Right cardiac atrium (tissue), 5 donors: ENCODE measurements around the gene HELZ2. TPM values are rescaled to one million over a fixed set of nuclear protein-coding genes. Genes with fewer than 3 reads are reported as not detected.

Source experiments
- ATAC-seq, 2 donors: fragments of 200-7000 bp; cut with Tn5 transposase; one replicate each; pipeline versions ENCODE4 v1.8.0 to v1.9.1; 2020; ENCODE audit warnings: moderate library complexity in 2 of 2, mild to moderate bottlenecking in 1 of 2
- DNase-seq, 3 donors: peaks; one replicate each; pipeline ENCODE4 v3.0.0-alpha.2; 2020
- H3K27ac ChIP-seq: one replicate; pipeline ENCODE4 v1.5.1; 2013; ENCODE audit warnings: mild to moderate bottlenecking, low read length, control low read depth, moderate library complexity
- H3K27me3 ChIP-seq: one replicate; pipeline ENCODE4 v1.6.1; 2013; ENCODE audit not compliant: control insufficient read depth, insufficient read depth
- H3K4me1 ChIP-seq: one replicate; pipeline ENCODE4 v1.6.1; 2013; ENCODE audit warnings: low read length; ENCODE audit not compliant: control insufficient read depth, insufficient read depth
- H3K4me3 ChIP-seq: one replicate; pipeline ENCODE4 v1.5.1; 2013; ENCODE audit warnings: low read length, control low read depth
- H3K9me3 ChIP-seq: one replicate; pipeline ENCODE4 v1.6.1; 2013; ENCODE audit warnings: low read length; ENCODE audit not compliant: control insufficient read depth
- WGBS: extraction: QIAGEN DNeasy Blood & Tissue Kit; methylation state at CpG from one replicate; pipeline ENCODE4 v1.1.7; 2013; 5-methylcytosine and 5-hydroxymethylcytosine counted together
- intact Hi-C, 4 donors: fragments of 100-400 bp; cut with DNase I; formaldehyde crosslinking; loops; one replicate each; pipeline versions ENCODE4 v1.11.0 to v1.14.0; 2022 to 2023
- polyA plus RNA-seq: library from polyadenylated mRNA; stranded (reverse); fragments of 200-250 nt; gene quantifications from one replicate; pipeline ENCODE4 v1.2.3, GENCODE V29; 2013
- total RNA-seq, 4 donors: library from RNA; stranded (reverse); fragmentation: NEBNext Ultra II Directional; extraction: Animal tissue kit (Norgen Biotek cat#: 25700); gene quantifications; one replicate each; pipeline ENCODE4 v1.2.1, GENCODE V29; 2021
- donor health status: healthy with polysubstance abuse.
- donor health status: DM: no; HTN: yes; CAD: no.
- donor health status: DM: no; HTN: no; CAD: no.
- donor health status: DM: no; HTN: yes; CAD: no; lungs with severe emphysema.
- donor health status: DM: yes; HTN: yes; CAD: no.

Gene HELZ2
- total and polyA plus RNA-seq, 5 donors: 8.7 to 29.5 (median 15.7) TPM

GRCh38 chr20:63532449-63532971, 41.5 kb downstream of the HELZ2 start:
- Histone ChIP-seq H3K4me1 (no peaks in the 10 kb centered on the region), H3K9me3 (no peaks in the 10 kb centered on the region), H3K27ac (no peak overlapping the region), H3K4me3 (no peak overlapping the region), H3K27me3 (no peaks in the 10 kb centered on the region)
- no peak for ATAC-seq
- intact Hi-C loops: loop anchor here in 2 of 4 donors (10.0 kb wide), 2 partner anchors 252 to 442 kb away; partner anchors contain the start of gene SAMD10 (in 1 of the 2)
- WGBS: 73% methylated on average over 24 of the region's 24 CpGs
- DNase-seq: peak in 2 of 3 donors; percentile 31 to 47

GRCh38 chr20:63531686-63532448, 42.2 kb downstream of the HELZ2 start:
- H3K9me3 ChIP-seq: no peaks in the 10 kb centered on the region
- DNase-seq (peak in 1 of 3 donors; percentile 33), ATAC-seq (no peak)
- 77% methylated on average over 27 of the region's 27 CpGs for WGBS
- H3K4me3 ChIP-seq: no peak overlapping the region
- H3K4me1 ChIP-seq: no peaks in the 10 kb centered on the region
- no peaks in the 10 kb centered on the region for H3K27me3 ChIP-seq
- intact Hi-C loops: loop anchor here in 2 of 4 donors (10.0 kb wide), 2 partner anchors 253 to 443 kb away; partner anchors contain the start of gene SAMD10 (in 1 of the 2)
- no peak overlapping the region for H3K27ac ChIP-seq

- no peak overlapping the region for H3K27ac ChIP-seq
- 67% methylated on average over 14 of the region's 14 CpGs for WGBS
- H3K9me3 ChIP-seq: no peaks in the 10 kb centered on the region
- H3K4me1 ChIP-seq: no peaks in the 10 kb centered on the region
- no peak overlapping the region for H3K4me3 ChIP-seq
- H3K27me3 ChIP-seq: no peaks in the 10 kb centered on the region
- DNase-seq: peak in 1 of 3 donors; percentile 34
- ATAC-seq: no peak
- intact Hi-C loops: loop anchor here in 2 of 4 donors (10.0 kb wide), 2 partner anchors 254 to 444 kb away; partner anchors contain the start of gene SAMD10 (in 1 of the 2)
These were observed 43.3 kb downstream of the HELZ2 start for GRCh38 chr20:63530788-63531160.

- Histone ChIP-seq H3K4me1 (no peaks in the 10 kb centered on the region), H3K4me3 (no peak overlapping the region), H3K27ac (no peak overlapping the region), H3K9me3 (no peaks in the 10 kb centered on the region), H3K27me3 (no peaks in the 10 kb centered on the region)
- ATAC-seq (peak in 1 of 2 donors; percentile 10), DNase-seq (peak; percentile 14 to 61 (median 51))
- intact Hi-C loops: loop anchor here in 2 of 4 donors (10.0 kb wide), 2 partner anchors 255 to 445 kb away; partner anchors contain the start of gene SAMD10 (in 1 of the 2)
- 73% methylated on average over 39 of the region's 39 CpGs for WGBS
These were observed 43.9 kb downstream of the HELZ2 start for GRCh38 chr20:63529861-63530787.

GRCh38 chr20:63529180-63529860, 44.7 kb downstream of the HELZ2 start:
- DNase-seq: peak in 2 of 3 donors; percentile 45 to 61
- intact Hi-C loops: no loop called here
- no peaks in the 10 kb centered on the region for H3K9me3 ChIP-seq
- no peak overlapping the region for H3K27ac ChIP-seq
- no peak overlapping the region for H3K4me3 ChIP-seq
- H3K4me1 ChIP-seq: no peaks in the 10 kb centered on the region
- 75% methylated on average over 27 of the region's 27 CpGs for WGBS
- no peaks in the 10 kb centered on the region for H3K27me3 ChIP-seq
- ATAC-seq: peak in 1 of 2 donors; percentile 6

- no peak for ATAC-seq
- peak in 1 of 3 donors; percentile 33 for DNase-seq
- H3K4me1 ChIP-seq: peaks cover 3% of the 10 kb centered on the region
- no peak overlapping the region for H3K4me3 ChIP-seq
- intact Hi-C loops: no loop called here
- H3K9me3 ChIP-seq: no peaks in the 10 kb centered on the region
- no peaks in the 10 kb centered on the region for H3K27me3 ChIP-seq
- 87% methylated on average over 9 of the region's 9 CpGs for WGBS
- H3K27ac ChIP-seq: no peak overlapping the region
These were observed 46.9 kb downstream of the HELZ2 start for GRCh38 chr20:63527184-63527583.

- WGBS: 31% methylated on average over 2 of the region's 2 CpGs
- Histone ChIP-seq H3K4me1 (peaks cover 5% of the 10 kb centered on the region), H3K27me3 (no peaks in the 10 kb centered on the region), H3K27ac (no peak overlapping the region), H3K9me3 (no peaks in the 10 kb centered on the region), H3K4me3 (no peak overlapping the region)
- ATAC-seq (no peak), DNase-seq (peak in 1 of 3 donors; percentile 43)
- intact Hi-C loops: no loop called here
These were observed 48.1 kb downstream of the HELZ2 start for GRCh38 chr20:63525971-63526370.

GRCh38 chr20:63525185-63525584, 48.9 kb downstream of the HELZ2 start:
- no peak overlapping the region for H3K4me3 ChIP-seq
- WGBS: 63% methylated on average over 3 of the region's 3 CpGs
- ATAC-seq: no peak
- H3K27ac ChIP-seq: no peak overlapping the region
- peaks cover 5% of the 10 kb centered on the region for H3K4me1 ChIP-seq
- H3K27me3 ChIP-seq: no peaks in the 10 kb centered on the region
- intact Hi-C loops: no loop called here
- no peak for DNase-seq
- no peaks in the 10 kb centered on the region for H3K9me3 ChIP-seq
